Upper lobe of right lung (tissue), 1 donor: Measurements from ENCODE around the gene HEBP1. TPM values are rescaled to one million over a fixed set of nuclear protein-coding genes. Genes with fewer than 3 reads are reported as not detected.
"Not testable (repeated sequence)": the region's sequence is repeated elsewhere in the genome, so short reads cannot be mapped to it uniquely, and the experiment has no call there.

ENCODE experiments used
- ATAC-seq: fragments of 200-7000 bp; cut with Tn5 transposase; one replicate; pipeline ENCODE4 v1.9.1; 2020; ENCODE audit warnings: mild to moderate bottlenecking, moderate library complexity
- DNase-seq: peaks from one replicate; pipeline ENCODE4 v3.0.0-alpha.2; 2020
- H3K27ac ChIP-seq: fragments of 200-600 bp; one replicate; pipeline ENCODE4 v1.8.0; 2022
- H3K27me3 ChIP-seq: fragments of 200-600 bp; one replicate; pipeline ENCODE4 v1.8.0; 2022; ENCODE audit warnings: mild to moderate bottlenecking
- H3K36me3 ChIP-seq: fragments of 200-600 bp; one replicate; pipeline ENCODE4 v1.8.0; 2022
- H3K4me1 ChIP-seq: fragments of 200-600 bp; one replicate; pipeline ENCODE4 v1.8.0; 2022
- H3K4me3 ChIP-seq: fragments of 200-600 bp; one replicate; pipeline ENCODE4 v1.8.0; 2022; ENCODE audit warnings: mild to moderate bottlenecking
- H3K9me3 ChIP-seq: fragments of 200-600 bp; one replicate; pipeline ENCODE4 v1.8.0; 2022
- intact Hi-C: fragments of 100-400 bp; cut with DNase I; formaldehyde crosslinking; loops from one replicate; pipeline ENCODE4 v1.11.0; 2022
- total RNA-seq: library from RNA; stranded (reverse); fragmentation: NEBNext Ultra II Directional; extraction: Animal tissue kit (Norgen Biotek cat#: 25700); gene quantifications from one replicate; pipeline ENCODE4 v1.2.1, GENCODE V29; 2021
- TF ChIP-seq, protein P1 (sequence below): fragments of 200-600 bp; IDR thresholded peaks from one replicate; pipeline ENCODE4 v1.8.0; 2022; ENCODE audit warnings: antibody characterized with exemption
- donor health status: DM: no; HTN: yes; CAD: no; lungs with severe emphysema.

The HEBP1 gene
- total RNA-seq, 1 donor from 2014 or later, result 86.2 TPM

DNA sequence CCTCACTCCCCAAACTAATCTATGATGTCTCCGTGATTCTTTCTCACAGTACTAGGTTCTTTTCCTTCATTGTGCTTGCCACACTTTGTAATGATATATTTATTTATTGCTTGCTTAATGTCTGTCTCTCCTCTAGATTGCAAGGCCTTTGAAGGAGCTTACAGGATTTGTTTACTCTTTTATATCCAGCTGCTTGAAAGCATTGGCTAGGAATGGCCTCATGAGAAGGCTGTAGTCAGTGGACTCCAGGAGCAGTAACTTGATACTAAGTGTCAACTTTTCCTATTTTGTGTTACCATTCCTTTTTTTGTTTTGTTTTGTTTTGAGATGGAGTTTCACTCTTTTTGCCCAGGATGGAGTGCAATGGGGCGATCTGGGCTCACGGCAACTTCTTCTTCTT lies 36.8 kb upstream of the HEBP1 start:
- Histone ChIP-seq H3K27me3 (no peaks in the 10 kb centered on the region), H3K27ac (no peak overlapping the region), H3K4me1 (no peaks in the 10 kb centered on the region), H3K4me3 (no peak overlapping the region), H3K36me3 (no peaks in the 10 kb centered on the region), H3K9me3 (no peaks in the 10 kb centered on the region)
- ATAC-seq (no peak), DNase-seq (no peak)
- intact Hi-C loops, result no loop called here
- TF ChIP-seq, protein P1, sequence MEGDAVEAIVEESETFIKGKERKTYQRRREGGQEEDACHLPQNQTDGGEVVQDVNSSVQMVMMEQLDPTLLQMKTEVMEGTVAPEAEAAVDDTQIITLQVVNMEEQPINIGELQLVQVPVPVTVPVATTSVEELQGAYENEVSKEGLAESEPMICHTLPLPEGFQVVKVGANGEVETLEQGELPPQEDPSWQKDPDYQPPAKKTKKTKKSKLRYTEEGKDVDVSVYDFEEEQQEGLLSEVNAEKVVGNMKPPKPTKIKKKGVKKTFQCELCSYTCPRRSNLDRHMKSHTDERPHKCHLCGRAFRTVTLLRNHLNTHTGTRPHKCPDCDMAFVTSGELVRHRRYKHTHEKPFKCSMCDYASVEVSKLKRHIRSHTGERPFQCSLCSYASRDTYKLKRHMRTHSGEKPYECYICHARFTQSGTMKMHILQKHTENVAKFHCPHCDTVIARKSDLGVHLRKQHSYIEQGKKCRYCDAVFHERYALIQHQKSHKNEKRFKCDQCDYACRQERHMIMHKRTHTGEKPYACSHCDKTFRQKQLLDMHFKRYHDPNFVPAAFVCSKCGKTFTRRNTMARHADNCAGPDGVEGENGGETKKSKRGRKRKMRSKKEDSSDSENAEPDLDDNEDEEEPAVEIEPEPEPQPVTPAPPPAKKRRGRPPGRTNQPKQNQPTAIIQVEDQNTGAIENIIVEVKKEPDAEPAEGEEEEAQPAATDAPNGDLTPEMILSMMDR, result no peak

DNA sequence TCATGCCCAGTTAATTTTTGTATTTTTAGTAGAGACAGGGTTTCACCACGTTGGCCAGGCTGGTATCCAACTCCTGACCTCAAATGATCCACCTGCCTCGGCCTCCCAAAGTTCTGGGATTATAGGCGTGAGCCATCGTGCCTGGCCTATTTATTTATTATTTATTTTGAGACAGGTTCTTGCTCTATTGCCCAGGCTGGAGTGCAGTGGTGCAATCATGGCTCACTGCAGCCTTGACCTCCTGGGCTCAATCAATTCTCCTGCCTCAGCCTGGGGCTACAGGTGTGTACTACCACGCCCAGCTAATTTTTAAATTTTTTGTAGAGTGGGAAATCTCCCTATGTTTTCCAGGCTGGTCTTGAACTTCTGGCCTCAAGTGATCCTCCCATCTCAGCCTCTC lies 35.3 kb upstream of the HEBP1 start:
- H3K27me3 ChIP-seq, ATAC-seq: not testable (repeated sequence)

DNA sequence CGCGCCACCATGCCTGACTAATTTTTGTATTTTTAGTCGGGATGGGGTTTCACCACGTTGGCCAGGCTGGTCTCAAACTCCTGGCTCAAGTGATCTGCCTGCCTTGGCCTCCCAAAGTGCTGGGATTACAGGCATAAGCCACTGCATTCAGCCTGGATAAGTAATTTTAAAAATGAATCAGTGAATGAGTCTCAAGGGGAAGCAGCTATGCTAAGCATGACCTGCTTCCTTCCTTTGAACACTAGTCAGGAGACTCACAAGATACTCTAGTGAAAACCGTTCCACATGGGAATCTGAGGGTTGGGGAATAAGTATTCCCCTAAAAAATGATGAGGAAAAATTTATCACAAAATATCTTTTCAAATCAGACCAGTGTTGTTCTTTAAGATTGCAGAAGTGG lies 33.4 kb upstream of the HEBP1 start:
- Histone ChIP-seq H3K27me3 (no peaks in the 10 kb centered on the region), H3K4me3 (no peak overlapping the region), H3K27ac (no peak overlapping the region), H3K36me3 (no peaks in the 10 kb centered on the region), H3K4me1 (no peaks in the 10 kb centered on the region), H3K9me3 (no peaks in the 10 kb centered on the region)
- TF ChIP-seq, protein P1, result no peak
- intact Hi-C loops, result no loop called here
- no peak for ATAC-seq
- DNase-seq, result no peak

More for the DNA sequence above, 35.3 kb upstream of the HEBP1 start:
- intact Hi-C loops, H3K4me1 ChIP-seq, H3K27ac ChIP-seq, DNase-seq, H3K4me3 ChIP-seq, H3K36me3 ChIP-seq, H3K9me3 ChIP-seq: not testable (repeated sequence)

GRCh38 chr12:13032164-13032563 lies 32.1 kb upstream of the HEBP1 start:
- DNase-seq, result no peak
- peak; percentile 73 for ATAC-seq
- TF ChIP-seq, protein P1, result no peak
- Histone ChIP-seq H3K4me1 (no peaks in the 10 kb centered on the region), H3K27ac (no peak overlapping the region), H3K36me3 (no peaks in the 10 kb centered on the region), H3K27me3 (no peaks in the 10 kb centered on the region), H3K4me3 (no peak overlapping the region), H3K9me3 (no peaks in the 10 kb centered on the region)
- intact Hi-C loops, result no loop called here

- DNase-seq, result no peak
- no peaks in the 10 kb centered on the region for H3K9me3 ChIP-seq
- H3K4me1 ChIP-seq, result no peaks in the 10 kb centered on the region
- TF ChIP-seq, protein P1, result no peak
- no peak overlapping the region for H3K27ac ChIP-seq
- no peaks in the 10 kb centered on the region for H3K27me3 ChIP-seq
- intact Hi-C loops, result no loop called here
- H3K4me3 ChIP-seq, result no peak overlapping the region
- H3K36me3 ChIP-seq, result no peaks in the 10 kb centered on the region
- ATAC-seq, result no peak
Observed at GRCh38 chr12:13030541-13031291, 30.7 kb upstream of the HEBP1 start.

GRCh38 chr12:13028825-13029570 lies 28.9 kb upstream of the HEBP1 start:
- intact Hi-C loops, result no loop called here
- H3K4me3 ChIP-seq, result no peak overlapping the region
- no peaks in the 10 kb centered on the region for H3K36me3 ChIP-seq
- no peak overlapping the region for H3K27ac ChIP-seq
- H3K9me3 ChIP-seq, result no peaks in the 10 kb centered on the region
- no peak for ATAC-seq
- TF ChIP-seq, protein P1, result no peak
- no peak for DNase-seq
- no peaks in the 10 kb centered on the region for H3K4me1 ChIP-seq
- no peaks in the 10 kb centered on the region for H3K27me3 ChIP-seq
